GM06990 (cell line): ENCODE results near the gene SLC16A8.

Experiments used
- DNase-seq: peaks from one replicate; pipeline ENCODE4 v3.0.0-alpha.2; 2011; ENCODE audit not compliant: insufficient read length; ENCODE audit errors: extremely low read depth
- H3K27me3 ChIP-seq: replicated peaks from 2 replicates; pipeline ENCODE4 v1.6.0; 2011; ENCODE audit warnings: low read length; ENCODE audit not compliant: control insufficient read depth, insufficient read depth
- H3K36me3 ChIP-seq: 2 replicates; pipeline ENCODE4 v1.5.1; 2011; ENCODE audit warnings: low read length; ENCODE audit not compliant: control insufficient read depth, insufficient read depth
- H3K4me3 ChIP-seq: replicated peaks from 2 replicates; pipeline ENCODE4 v1.5.1; 2011; ENCODE audit warnings: low read depth, mild to moderate bottlenecking, control low read depth, low read length
- TF ChIP-seq, protein P1 (sequence below): IDR thresholded peaks from 2 replicates; pipeline ENCODE4 v1.5.1; 2011; ENCODE audit warnings: low read length, control low read depth, mild to moderate bottlenecking, inconsistent platforms; ENCODE audit not compliant: insufficient read depth, poor library complexity, severe bottlenecking

SLC16A8 gene

DNA sequence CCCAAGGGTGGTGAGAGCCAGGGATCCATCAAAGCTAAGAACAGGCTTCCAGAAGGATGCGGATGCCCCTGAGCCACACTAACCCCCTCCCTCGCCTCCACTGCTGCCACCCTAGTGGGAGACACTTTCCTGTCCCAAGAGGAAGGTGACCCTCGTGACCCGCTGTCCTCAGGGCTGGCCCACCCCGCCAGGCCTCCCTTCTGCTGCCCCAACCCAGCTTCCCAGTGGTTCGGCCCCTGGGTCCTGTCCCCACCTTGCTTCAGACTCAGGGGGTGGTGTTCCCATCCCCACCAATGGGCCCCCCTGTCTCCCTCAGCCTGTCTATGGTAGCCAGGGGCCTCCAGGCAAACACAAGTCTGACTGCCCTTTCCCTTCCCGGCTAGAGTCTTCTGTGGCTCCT, 33.3 kb downstream of the SLC16A8 start:
- 0 out of 2 replicates have a peak, but pooled peaks cover 1% of the 10 kb centered on the region for H3K27me3 ChIP-seq
- TF ChIP-seq, protein P1, sequence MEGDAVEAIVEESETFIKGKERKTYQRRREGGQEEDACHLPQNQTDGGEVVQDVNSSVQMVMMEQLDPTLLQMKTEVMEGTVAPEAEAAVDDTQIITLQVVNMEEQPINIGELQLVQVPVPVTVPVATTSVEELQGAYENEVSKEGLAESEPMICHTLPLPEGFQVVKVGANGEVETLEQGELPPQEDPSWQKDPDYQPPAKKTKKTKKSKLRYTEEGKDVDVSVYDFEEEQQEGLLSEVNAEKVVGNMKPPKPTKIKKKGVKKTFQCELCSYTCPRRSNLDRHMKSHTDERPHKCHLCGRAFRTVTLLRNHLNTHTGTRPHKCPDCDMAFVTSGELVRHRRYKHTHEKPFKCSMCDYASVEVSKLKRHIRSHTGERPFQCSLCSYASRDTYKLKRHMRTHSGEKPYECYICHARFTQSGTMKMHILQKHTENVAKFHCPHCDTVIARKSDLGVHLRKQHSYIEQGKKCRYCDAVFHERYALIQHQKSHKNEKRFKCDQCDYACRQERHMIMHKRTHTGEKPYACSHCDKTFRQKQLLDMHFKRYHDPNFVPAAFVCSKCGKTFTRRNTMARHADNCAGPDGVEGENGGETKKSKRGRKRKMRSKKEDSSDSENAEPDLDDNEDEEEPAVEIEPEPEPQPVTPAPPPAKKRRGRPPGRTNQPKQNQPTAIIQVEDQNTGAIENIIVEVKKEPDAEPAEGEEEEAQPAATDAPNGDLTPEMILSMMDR, result no peak
- H3K4me3 ChIP-seq, result no peak overlapping the region
- H3K36me3 ChIP-seq, result no peaks in the 10 kb centered on the region
- no peak for DNase-seq

DNA sequence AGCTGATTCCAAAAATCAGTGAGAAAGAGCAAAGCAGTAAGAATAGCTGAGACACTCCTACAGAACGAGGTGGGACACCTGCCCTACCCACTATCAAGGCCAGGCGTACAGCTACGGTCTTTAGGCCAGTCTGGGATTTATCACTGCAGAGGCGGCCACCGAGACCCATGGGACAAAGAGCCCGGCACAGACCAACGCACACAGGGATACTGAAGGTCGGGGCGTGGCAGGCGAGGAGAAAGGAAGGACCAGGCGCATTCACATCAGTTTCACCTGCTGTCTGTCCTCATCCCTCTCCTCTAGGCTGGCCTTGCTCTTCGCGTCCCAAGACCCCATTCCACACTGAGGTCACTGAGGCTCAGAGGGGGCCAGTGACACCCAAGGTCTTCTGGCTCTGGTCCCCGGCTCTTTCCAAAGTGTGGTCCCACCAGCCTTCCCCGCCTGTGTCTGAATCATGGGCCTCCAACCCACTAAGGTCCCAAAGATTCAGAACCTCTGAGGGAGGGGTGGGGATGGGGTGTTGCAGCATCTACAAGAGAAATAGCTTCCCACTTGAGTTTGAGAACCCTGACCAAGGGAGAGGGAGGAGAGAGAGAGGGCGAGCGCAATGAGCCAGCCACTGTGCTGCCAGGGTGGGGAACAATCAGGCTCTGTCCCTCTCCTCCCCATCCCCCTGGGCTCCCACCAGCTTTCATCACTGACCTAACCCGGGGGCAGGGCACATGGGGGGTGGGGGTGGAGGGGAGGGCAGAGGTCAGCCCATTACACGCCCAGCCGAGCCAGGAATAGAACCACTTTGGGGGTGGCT, 34.0 kb downstream of the SLC16A8 start:
- DNase-seq, result no peak
- H3K27me3 ChIP-seq, result 0 out of 2 replicates have a peak, but pooled peaks cover 1% of the 10 kb centered on the region
- H3K36me3 ChIP-seq, result no peaks in the 10 kb centered on the region
- TF ChIP-seq, protein P1, result no peak
- no peak overlapping the region for H3K4me3 ChIP-seq

DNA sequence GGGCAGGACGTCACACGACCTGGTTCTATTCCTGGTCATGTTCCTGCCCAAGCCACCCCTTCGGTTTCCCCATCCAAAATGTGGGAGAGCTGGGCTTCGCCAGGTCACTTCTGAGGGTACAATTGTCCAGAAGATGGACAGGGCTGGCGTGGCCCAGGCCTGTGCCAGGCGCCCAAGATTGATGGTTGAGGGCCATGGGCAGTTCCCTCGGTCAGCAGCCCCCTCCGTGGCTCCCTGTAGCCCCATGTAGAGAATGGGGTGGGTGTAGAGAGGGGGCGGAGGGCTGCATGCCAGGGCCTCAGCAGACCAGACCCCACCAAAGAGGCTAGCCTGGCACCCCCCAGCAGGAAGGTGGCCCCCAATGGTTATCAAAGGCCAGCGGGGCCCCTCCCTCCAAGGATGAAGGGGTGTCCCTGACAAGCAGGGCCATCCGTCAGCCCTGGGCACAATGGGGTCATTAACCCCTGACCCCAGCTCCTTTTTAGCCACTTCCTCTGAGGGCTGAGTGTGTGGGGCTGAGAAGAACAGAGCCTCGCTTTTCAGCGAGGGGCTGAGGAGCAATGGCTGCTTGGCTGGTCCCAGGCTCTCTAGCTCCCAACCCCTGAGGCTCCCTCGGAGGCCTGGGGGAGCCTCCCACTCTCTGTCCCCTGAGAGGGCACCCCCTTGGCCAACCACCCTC, 37.8 kb downstream of the SLC16A8 start:
- no peak for DNase-seq
- TF ChIP-seq, protein P1, result no peak
- H3K4me3 ChIP-seq, result no peak overlapping the region
- H3K27me3 ChIP-seq, result 0 out of 2 replicates have a peak, but pooled peaks cover 1% of the 10 kb centered on the region
- no peaks in the 10 kb centered on the region for H3K36me3 ChIP-seq

DNA sequence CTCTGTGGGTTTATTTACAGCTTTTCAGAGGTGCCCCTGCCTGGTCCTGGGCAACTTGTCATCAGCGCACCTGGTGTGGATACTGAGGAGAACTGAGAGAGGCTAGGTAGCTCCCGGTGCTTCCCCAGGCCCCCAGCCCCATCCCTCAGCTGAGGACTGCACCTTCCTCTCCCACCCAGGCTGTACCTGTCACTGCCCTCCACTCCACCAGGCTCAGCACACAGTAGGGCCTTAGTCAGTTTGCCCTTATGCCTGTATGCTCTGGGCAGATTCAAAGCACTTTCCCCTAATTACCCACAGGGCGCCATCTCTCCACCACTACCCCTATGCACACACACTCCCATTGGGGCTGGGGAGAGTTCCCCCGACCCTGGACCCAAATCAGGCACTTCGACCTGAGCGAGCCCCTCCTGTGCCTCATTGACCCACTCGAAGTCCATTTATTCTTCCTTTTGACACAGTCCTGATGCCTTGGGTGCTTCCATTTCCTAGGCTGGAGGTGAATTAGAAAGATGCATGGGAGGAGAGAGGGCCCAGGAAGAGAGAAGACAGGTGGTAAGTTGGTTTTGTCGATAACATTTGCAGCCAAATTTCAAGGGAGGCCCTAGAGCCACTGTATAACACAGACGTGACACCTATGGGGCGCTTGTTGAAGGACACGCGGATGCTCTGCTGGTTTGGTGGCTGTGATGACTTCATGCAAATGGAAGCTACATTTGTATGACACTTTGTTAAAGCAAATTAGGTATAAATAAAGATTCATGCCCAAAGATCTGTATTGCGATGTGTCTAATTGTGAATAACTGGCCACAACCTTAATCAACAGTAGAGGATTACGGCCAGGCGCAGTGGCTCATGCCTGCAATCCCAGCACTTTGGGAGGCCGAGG, 40.6 kb downstream of the SLC16A8 start:
- no peak for DNase-seq
- TF ChIP-seq, protein P1, result no peak
- Histone ChIP-seq H3K27me3 (no peaks in the 10 kb centered on the region), H3K4me3 (no peak overlapping the region), H3K36me3 (no peaks in the 10 kb centered on the region)

DNA sequence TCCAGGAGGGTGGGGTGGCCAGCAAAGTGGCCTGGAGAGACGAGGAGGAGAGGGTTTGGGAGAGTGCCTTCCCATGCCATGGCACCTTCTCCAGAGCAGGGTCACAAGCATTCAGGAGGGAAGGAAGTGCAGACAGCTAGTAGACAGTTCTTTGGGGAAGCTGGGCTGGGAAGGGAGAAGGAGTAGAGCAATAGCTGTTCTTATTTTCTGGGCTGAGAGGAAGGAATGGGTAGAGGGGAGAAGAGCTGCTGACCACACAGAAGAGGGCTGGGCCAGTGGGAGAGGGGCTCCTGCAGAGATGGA, 41.5 kb downstream of the SLC16A8 start:
- TF ChIP-seq, protein P1, result no peak
- Histone ChIP-seq H3K36me3 (no peaks in the 10 kb centered on the region), H3K4me3 (no peak overlapping the region), H3K27me3 (no peaks in the 10 kb centered on the region)
- DNase-seq, result no peak
